ENCODE data around the gene FOSL1.

Gene FOSL1

DNA sequence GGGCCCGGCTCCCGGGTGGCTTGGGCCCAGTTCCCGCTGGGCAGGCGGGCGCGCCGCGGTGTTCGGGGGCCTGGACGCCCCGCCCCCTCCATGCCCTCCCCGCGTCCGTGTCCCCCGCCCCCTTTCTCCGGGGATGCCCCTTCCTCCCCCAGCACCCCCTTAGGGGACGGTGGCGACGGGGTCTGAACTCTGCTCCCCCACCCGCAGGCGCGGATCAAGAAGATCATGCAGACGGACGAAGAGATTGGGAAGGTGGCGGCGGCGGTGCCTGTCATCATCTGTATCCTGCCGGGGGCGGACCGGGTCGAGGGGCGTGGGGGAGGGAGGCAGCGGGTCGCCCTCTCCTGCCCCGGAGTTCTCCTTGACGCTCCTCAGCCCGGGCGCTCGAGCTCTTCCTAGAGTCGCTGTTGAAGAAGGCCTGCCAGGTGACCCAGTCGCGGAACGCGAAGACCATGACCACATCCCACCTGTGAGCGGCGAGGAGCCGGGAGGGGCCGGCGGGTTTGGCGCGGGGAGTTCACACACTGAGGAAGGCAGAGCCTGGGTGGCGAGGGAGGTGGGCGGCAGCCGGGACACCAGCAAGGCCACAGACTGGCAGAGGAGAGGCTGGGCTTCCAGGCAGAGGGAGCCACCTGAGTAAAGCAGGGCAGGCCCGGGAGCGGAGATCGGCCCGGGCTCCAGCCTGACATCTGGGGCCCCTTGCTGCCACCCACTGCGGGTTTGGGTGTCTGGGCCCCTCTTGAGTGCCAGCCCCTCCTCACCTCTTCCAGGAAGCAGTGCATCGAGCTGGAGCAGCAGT lies 19.6 kb upstream of the FOSL1 start:
- no peak for DNase-seq

DNA sequence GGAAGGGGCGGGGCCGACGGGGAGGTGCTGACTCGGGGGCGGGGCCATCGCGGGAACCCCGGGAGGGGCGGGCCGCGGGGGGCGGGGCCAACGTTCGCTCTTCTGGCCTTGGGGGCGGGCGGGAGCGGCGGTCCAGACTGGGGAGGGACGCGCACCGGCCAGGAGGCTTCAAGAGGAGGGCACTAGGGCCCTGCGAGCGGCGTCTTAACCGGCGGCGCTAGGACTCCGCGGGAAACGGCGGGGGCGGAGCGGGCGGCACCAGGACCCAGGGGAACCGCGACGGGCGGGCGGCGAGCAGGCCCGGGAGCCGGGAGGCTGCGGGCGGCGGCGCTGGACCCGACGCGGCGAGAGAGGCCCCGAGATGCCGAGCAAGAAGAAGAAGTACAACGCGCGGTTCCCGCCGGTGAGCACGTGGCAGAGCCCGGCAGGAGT lies 19.0 kb upstream of the FOSL1 start, which contains the start of gene DRAP1:
Gene DRAP1, plus strand, starts transcription at position 286 of the 432 bp plus-strand sequence. Its CDS starts 76 bp downstream, at position 362.
- peak; percentile 99 for DNase-seq

DNA sequence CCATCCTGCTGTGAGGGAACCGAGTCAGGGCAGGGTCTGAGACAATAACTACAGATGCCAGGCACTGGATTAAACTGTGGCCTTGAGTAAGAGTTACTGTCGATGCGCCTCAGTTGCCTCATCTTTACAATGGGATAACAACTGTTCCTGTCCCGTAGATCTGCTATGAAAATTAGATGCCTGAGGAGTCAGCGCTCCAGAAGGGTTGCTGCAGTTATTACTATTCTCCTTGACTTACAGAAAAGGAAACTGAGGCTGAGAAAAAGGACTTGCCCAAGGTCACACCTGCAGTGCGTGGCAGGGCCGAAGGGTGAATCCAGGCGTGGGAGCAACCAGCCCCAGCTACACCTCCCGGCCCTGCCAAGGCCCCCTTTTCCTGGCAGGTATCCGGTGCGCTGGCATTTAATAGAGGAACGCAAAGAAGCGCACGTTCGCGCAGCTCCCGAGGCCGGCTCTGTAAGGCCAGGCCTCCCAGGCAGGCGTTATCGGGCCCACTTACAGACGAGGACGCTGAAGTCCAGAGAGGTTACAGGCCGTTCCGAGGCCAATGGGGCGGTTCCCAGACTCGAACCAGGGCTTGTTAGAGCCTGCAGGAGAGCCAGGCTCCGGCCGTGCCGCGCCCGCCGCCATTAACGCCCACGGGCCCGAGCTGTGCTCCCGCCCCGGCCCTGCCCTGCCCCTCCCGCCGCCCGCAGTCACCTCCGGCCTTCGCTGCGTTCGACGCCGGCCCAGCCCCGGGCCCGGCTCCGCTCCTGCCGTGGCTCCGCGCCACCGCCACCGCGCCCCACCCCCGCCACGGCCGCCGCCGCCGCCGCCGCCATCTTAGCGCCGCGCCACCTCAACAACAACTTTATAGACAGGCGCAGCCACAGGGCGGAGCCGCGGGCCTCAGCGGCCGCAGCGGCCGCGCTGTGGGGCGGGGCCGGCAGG lies 18.3 kb upstream of the FOSL1 start, which contains the start of gene C11orf68:
Gene C11orf68, minus strand, starts transcription at position 852 of the 930 bp plus-strand sequence. Its CDS starts 31 bp downstream, at position 821.
- DNase-seq = no peak

GRCh38 chr11:65917434-65918210 lies 17.4 kb upstream of the FOSL1 start:
- DNase-seq = no peak

DNA sequence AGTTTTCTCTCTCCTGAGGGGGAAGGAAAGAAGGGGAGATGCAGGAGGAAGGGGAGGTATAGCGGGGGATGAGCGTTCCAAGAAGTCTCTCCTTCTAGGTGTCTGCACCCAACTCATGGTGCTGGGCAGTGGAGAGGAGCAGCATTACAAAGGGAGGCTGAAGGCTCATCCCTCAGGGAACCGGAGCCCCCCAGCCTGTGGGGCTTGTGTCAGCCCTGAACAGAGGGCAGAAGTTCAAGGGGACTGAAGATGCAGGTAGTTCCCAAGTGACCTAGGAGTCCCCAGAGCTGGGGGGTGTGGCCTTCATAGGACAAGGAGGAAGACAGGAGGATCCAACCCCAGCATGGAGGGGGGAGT lies 16.9 kb upstream of the FOSL1 start:
- no peak for DNase-seq

DNA sequence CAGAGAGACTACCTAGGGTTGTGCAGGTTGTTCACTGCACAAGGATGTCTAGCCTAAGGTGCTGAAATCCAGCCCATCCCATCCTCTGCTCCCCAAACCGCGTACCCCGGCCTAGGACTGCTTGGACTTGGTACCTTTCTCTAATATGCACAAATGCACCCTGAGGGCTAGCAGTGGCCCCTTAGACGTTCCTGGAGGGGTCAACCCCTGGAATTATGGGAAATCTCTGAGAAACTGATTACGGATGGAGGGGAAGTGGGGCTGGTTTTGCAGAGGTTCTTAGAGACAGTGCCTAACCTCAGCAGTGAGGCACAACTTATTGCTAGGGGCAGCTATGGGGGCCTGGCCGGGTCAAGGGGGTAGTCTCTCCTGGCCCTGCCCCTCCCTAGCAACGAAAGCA lies 16.2 kb upstream of the FOSL1 start:
- DNase-seq = no peak

DNA sequence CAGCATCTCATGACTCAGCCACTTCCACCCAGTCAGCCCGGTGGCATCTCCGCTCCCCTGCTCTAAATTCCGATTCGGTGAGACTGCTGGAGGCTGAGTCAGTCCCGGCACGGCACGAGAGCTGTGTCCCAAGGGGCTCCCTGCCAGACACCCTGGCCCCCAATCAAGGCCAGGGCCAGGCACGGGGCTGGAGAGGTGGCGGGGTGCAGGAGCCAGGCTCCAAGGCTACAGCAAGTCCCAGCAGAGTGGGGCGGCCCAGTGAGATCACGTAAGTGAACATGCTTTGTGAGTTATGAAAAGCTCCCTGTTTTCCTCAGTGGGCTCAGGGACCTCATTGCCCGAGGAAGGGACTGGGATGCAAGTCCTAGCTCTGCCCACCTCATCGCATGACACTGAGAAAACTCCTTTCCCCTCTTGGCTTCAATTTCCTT lies 15.6 kb upstream of the FOSL1 start:
- DNase-seq = peak; percentile 99

- DNase-seq = no peak
Observed at GRCh38 chr11:65915101-65915820, 15.1 kb upstream of the FOSL1 start.

DNA sequence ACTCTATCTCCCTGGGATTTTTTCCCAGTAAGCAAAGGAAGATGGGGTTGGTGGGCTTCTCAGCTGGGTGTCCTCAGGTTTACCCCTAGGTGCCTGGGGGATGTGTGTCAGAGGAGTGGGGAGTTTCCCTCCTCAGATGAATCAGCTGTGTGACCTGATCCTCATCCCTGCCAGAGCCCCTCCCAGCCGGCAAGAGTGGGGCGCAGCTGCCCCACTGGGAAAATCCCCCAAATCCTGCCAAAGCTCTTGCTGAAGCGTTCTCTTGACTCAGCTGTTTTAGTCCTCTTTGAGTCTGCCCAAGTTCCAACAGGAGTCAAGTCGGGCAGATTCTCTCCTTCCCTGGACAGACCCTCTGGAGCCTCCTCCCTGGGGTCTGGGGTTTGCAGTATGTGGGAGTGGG lies 12.7 kb upstream of the FOSL1 start:
- no peak for DNase-seq

GRCh38 chr11:65911682-65912568 lies 11.7 kb upstream of the FOSL1 start:
- DNase-seq = peak; percentile 94

DNA sequence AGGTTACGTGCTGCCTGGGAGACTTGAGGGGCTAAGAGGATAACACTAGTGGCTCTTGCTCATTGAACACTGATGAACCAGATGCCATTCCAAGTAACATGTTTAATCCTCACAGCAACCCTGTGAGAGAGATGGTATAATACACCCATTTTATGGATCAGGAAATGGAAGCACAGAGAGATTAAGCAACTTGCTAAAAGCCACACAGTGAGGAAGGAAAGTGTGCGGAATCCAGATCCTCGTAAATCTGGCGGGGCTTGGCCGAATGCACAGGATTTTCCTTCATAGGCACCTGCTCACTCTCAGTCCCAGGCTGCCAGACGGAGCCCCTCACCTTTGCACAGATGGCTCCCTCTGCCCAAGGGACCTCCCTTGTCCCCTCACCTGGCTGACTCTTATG lies 7.7 kb upstream of the FOSL1 start:
- no peak for DNase-seq

GRCh38 chr11:65906602-65907001 lies 6.4 kb upstream of the FOSL1 start:
- DNase-seq = no peak

GRCh38 chr11:65903715-65904114 lies 3.5 kb upstream of the FOSL1 start:
- no peak for DNase-seq

GRCh38 chr11:65903068-65903481 lies 2.9 kb upstream of the FOSL1 start:
- peak; percentile 96 for DNase-seq

DNA sequence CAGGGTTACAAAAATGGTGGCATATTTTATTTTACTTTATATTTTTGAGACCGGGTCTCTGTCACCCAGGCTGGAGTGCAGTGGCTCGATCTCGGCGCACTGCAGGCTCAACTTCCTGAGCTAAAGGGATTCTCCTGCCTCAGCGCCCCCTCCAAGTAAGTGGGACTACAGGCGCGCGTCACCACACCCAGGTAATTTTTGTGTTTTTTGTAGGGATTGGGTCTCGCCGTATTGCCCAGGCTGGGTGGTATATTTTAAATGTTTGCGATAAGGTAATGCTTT lies 652 bp upstream of the FOSL1 start:
- no peak for DNase-seq

DNA sequence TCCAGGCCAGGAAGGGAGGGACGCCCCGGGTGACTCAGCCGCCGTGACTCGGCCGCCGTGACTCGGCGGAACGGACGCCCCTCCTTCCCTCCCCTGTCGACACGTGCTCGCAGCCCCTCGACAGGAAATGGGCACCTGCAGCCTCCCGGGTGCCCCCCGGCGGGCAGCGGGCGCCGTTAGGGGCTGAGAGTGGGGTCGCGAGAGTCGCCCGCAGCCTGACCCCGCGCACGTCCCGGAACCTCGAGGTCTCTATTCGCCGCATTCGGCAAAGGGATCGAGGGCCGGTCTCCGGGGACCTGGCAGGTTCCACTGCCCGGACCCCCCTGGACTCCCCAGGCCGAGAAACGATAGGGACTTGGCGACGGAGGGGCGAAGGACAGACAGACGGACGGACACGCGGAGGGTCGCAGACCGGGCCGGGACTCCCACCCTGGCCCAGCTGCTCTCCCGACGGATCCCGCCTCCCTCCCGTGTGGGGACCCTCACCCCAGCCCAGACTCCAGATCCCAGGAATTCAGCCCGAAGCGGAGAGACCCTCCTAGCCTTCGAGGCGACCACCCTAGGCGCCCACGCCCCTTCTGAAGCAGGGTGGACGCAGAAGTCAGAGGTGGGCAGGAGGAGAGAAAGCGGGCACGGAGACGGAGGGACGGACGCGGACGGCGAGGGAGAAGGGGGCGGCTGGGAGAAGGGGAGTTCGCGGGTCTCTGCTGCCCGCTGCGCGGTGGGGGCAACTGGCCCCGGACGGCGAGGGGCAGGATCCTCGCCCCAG lies 648 bp downstream of the FOSL1 start:
- peak; percentile 85 for DNase-seq

GRCh38 chr11:65898656-65899355 lies 1.4 kb downstream of the FOSL1 start:
- DNase-seq = no peak

DNA sequence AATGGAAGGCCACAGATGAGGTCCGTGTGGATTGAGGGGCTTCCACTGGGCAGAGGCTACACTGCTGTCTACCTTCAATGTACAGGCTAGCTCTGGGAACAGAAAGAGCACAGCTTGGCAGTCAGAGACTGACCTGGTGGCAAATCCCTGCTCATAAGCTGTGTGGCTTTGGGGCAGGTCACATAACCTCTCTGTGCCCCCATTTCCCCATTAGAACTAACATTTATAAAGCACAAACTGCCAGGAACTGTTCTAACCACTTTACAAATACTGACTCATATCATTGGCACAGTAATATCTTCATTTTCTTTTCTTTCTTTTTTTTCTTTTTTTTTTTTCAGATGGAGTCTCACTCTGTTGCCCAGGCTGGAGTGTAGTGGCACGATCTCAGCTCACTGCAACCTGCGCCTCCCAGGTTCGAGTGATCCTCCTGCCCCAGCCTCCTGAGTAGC lies 3.1 kb downstream of the FOSL1 start:
- no peak for DNase-seq

Measured in fibroblast of skin of scalp (primary cell).